ENCODE data around the gene ACOD1. TPM values are rescaled to one million over a fixed set of nuclear protein-coding genes. Genes with fewer than 3 reads are reported as not detected.

Gene ACOD1
- polyA plus RNA-seq, 1 of the 3 experiments (the other 2 are of a cell fraction), result not detected

GRCh38 chr13:76932076-76932475 lies 16.2 kb upstream of the ACOD1 start (continued):
- TF ChIP-seq RAD21 (IDR thresholded peaks at IDR 0.05; ENCODE audit: low read length) (no peak), JUND (IDR thresholded peaks at IDR 0.05) (no peak), ELF1 (IDR thresholded peaks at IDR 0.05) (no peak), USF2 (IDR thresholded peaks at IDR 0.05; ENCODE audit: borderline replicate concordance, low read depth, low read length) (no peak)

GRCh38 chr13:76934671-76935070 lies 13.6 kb upstream of the ACOD1 start:
- no peaks in the 10 kb centered on the region for H3K36me3 ChIP-seq (replicated peaks in 1 of 2; ENCODE audit: control insufficient read depth in 1 of 2, insufficient read depth in 2 of 2, low read length in 1 of 2)
- H3K9me3 ChIP-seq, result no peaks in the 10 kb centered on the region
- 84% methylated on average over 1 of the region's 1 CpG for WGBS (ENCODE audit: low lambda C conversion rate)
- H4K20me1 ChIP-seq (ENCODE audit: insufficient read depth), result no peaks in the 10 kb centered on the region
- H3K4me2 ChIP-seq, result no peak overlapping the region
- H3K4me1 ChIP-seq (ENCODE audit: control insufficient read depth in 1 of 2, insufficient read depth in 2 of 2, low read depth in 1 of 2, low read length in 1 of 2), result no peaks in the 10 kb centered on the region
- H3K4me3 ChIP-seq (ENCODE audit: low read depth in 2 of 2, low read length in 1 of 2), result no peak overlapping the region
- TF ChIP-seq MEF2A (IDR thresholded peaks at IDR 0.05; ENCODE audit: borderline replicate concordance, low read depth) (no peak), YY1 (IDR thresholded peaks at IDR 0.05; ENCODE audit: low read depth) (no peak), GATA2 (CRISPR knock-in tag; IDR thresholded peaks at IDR 0.05) (no peak), TAF1 (IDR thresholded peaks at IDR 0.05; ENCODE audit: borderline replicate concordance, low read depth, low read length) (no peak)
- TF ChIP-seq, protein P1, sequence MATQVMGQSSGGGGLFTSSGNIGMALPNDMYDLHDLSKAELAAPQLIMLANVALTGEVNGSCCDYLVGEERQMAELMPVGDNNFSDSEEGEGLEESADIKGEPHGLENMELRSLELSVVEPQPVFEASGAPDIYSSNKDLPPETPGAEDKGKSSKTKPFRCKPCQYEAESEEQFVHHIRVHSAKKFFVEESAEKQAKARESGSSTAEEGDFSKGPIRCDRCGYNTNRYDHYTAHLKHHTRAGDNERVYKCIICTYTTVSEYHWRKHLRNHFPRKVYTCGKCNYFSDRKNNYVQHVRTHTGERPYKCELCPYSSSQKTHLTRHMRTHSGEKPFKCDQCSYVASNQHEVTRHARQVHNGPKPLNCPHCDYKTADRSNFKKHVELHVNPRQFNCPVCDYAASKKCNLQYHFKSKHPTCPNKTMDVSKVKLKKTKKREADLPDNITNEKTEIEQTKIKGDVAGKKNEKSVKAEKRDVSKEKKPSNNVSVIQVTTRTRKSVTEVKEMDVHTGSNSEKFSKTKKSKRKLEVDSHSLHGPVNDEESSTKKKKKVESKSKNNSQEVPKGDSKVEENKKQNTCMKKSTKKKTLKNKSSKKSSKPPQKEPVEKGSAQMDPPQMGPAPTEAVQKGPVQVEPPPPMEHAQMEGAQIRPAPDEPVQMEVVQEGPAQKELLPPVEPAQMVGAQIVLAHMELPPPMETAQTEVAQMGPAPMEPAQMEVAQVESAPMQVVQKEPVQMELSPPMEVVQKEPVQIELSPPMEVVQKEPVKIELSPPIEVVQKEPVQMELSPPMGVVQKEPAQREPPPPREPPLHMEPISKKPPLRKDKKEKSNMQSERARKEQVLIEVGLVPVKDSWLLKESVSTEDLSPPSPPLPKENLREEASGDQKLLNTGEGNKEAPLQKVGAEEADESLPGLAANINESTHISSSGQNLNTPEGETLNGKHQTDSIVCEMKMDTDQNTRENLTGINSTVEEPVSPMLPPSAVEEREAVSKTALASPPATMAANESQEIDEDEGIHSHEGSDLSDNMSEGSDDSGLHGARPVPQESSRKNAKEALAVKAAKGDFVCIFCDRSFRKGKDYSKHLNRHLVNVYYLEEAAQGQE (IDR thresholded peaks at IDR 0.05; ENCODE audit: low read depth, low read length), result no peak
- H3K9ac ChIP-seq, result no peak overlapping the region
- H3K27ac ChIP-seq (ENCODE audit: low read depth in 2 of 2, low read length in 1 of 2), result no peak overlapping the region
- H3K79me2 ChIP-seq (ENCODE audit: insufficient read depth), result no peaks in the 10 kb centered on the region
- H3F3A ChIP-seq (replicated peaks; ENCODE audit: insufficient read depth), result peaks cover 9% of the 10 kb centered on the region
- CTCF ChIA-PET, result no interaction called here
- H2AFZ ChIP-seq (ENCODE audit: low read depth), result no peak overlapping the region
- no peaks in the 10 kb centered on the region for H3K9me2 ChIP-seq
- POLR2A ChIA-PET, result no interaction called here
- peak; percentile 8 for DNase-seq
- H3K27me3 ChIP-seq (ENCODE audit: insufficient read depth), result no peaks in the 10 kb centered on the region

- H3K9me3 ChIP-seq, result no peaks in the 10 kb centered on the region
- no peaks in the 10 kb centered on the region for H3K27me3 ChIP-seq (ENCODE audit: insufficient read depth)
- no peak overlapping the region for H3K9ac ChIP-seq
- no peaks in the 10 kb centered on the region for H4K20me1 ChIP-seq (ENCODE audit: insufficient read depth)
- no peak overlapping the region for H3K4me3 ChIP-seq (ENCODE audit: low read depth in 2 of 2, low read length in 1 of 2)
- H3K4me1 ChIP-seq (ENCODE audit: control insufficient read depth in 1 of 2, insufficient read depth in 2 of 2, low read depth in 1 of 2, low read length in 1 of 2), result no peaks in the 10 kb centered on the region
- ChIA-PET CTCF (interaction anchor here (1.6 kb wide), 1 partner anchor 43 kb away, joined by 7 read pairs; no protein-coding TSS in a partner anchor), POLR2A (no interaction called here)
- H3K27ac ChIP-seq (ENCODE audit: low read depth in 2 of 2, low read length in 1 of 2), result peak overlapping the region in 1 of 2 experiments; percentile 77; a peak in 1 of 4 replicates
- TF ChIP-seq NRF1 (IDR thresholded peaks at IDR 0.05; ENCODE audit: low read depth, low read length), result no peak
- no peak for TF ChIP-seq GATA2 (CRISPR knock-in tag; IDR thresholded peaks at IDR 0.05)
- TF ChIP-seq JUND (IDR thresholded peaks at IDR 0.05), result no peak
- no peak for TF ChIP-seq TAF1 (IDR thresholded peaks at IDR 0.05; ENCODE audit: borderline replicate concordance, low read depth, low read length)
- TF ChIP-seq FOXM1 (IDR thresholded peaks at IDR 0.05; ENCODE audit: low read depth), result no peak
- no peak overlapping the region for H2AFZ ChIP-seq (ENCODE audit: low read depth)
- H3K79me2 ChIP-seq (ENCODE audit: insufficient read depth), result no peaks in the 10 kb centered on the region
- no peaks in the 10 kb centered on the region for H3K36me3 ChIP-seq (replicated peaks in 1 of 2; ENCODE audit: control insufficient read depth in 1 of 2, insufficient read depth in 2 of 2, low read length in 1 of 2)
- no peak overlapping the region for H3K4me2 ChIP-seq
- 65% methylated on average over 2 of the region's 2 CpGs for WGBS (ENCODE audit: low lambda C conversion rate)
- H3K9me2 ChIP-seq, result no peaks in the 10 kb centered on the region
- peaks cover 9% of the 10 kb centered on the region for H3F3A ChIP-seq (replicated peaks; ENCODE audit: insufficient read depth)
- no peak for DNase-seq
These were observed 11.5 kb upstream of the ACOD1 start for GRCh38 chr13:76936763-76937162.
